OCI-LY7 (cell line): ENCODE measurements around the gene ASPHD1.

ENCODE experiments used
- EZH2phosphoT487 ChIP-seq: fragments of 200-600 bp; sonication (generic); IDR thresholded peaks from 2 replicates; pipeline ENCODE4 v1.6.1; 2018; ENCODE audit warnings: low read depth, borderline replicate concordance, mild to moderate bottlenecking, mixed run types, antibody characterized with exemption, low read length, moderate library complexity, mixed read lengths
- TF ChIP-seq, protein P1 (sequence below): fragments of 200-600 bp; sonication (generic); conservative IDR thresholded peaks from 2 replicates; pipeline ENCODE4 v1.5.1; 2014; ENCODE audit warnings: mild to moderate bottlenecking, antibody characterized with exemption, low read length, moderate library complexity, mixed read lengths

DNA sequence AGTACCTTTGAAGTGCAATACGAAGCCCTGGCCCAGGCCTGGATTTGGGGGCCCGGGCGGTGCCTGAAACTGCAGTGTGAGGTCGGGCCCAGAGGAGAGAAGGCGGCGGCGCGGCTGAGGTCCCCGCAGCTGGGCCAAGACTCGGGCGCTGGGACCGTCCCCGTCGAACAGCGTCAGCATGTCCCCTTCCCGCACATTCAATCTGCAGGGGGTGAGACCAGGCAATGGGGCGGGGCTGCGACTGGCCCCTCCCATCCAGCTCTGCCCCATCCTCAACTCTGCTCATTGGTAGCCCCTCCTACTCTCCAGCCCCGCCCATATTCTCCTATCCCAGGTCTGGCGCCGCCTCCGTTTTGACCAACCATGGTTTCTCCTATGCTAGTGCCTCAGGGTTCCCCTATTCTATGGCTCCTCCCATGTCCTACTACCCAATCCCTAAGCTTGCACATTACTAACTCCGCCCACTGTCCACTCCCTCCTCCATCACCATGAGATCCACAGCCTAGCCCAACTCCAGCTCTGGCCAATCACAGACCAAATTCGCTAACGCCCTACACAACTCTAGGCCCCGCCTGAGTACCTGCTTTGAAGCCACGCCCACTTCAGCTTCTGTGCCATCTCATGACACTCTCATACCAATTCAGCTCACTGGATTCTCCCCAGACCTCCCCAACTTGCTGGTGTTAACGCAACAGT, 22.9 kb upstream of the ASPHD1 start:
- TF ChIP-seq, protein P1, sequence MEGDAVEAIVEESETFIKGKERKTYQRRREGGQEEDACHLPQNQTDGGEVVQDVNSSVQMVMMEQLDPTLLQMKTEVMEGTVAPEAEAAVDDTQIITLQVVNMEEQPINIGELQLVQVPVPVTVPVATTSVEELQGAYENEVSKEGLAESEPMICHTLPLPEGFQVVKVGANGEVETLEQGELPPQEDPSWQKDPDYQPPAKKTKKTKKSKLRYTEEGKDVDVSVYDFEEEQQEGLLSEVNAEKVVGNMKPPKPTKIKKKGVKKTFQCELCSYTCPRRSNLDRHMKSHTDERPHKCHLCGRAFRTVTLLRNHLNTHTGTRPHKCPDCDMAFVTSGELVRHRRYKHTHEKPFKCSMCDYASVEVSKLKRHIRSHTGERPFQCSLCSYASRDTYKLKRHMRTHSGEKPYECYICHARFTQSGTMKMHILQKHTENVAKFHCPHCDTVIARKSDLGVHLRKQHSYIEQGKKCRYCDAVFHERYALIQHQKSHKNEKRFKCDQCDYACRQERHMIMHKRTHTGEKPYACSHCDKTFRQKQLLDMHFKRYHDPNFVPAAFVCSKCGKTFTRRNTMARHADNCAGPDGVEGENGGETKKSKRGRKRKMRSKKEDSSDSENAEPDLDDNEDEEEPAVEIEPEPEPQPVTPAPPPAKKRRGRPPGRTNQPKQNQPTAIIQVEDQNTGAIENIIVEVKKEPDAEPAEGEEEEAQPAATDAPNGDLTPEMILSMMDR: no peak
- no peak for TF ChIP-seq EZH2phosphoT487
